Calu3 (cell line): Measurements from ENCODE around the gene RGS14. TPM values are rescaled to one million over a fixed set of nuclear protein-coding genes. Genes with fewer than 3 reads are reported as not detected.

Experiments used
- BruUV-seq: library from RNA; stranded (reverse); fragments of 400-500 nt; replicated peaks from 2 replicates; lab custom pipeline; 2021; lab: Mats Ljungman, UMichigan
- CTCF ChIA-PET: fragments of 300-600 bp; sonication (Branson Sonifier 250); formaldehyde crosslinking; loops from one replicate; lab custom pipeline; 2022; ENCODE audit warnings: antibody characterized with exemption; lab: Charles Lee
- DNase-seq: peaks from one replicate; pipeline ENCODE4 v3.0.0; 2022
- H3K27ac Mint-ChIP-seq: one replicate; pipeline ENCODE4 v1.8.0; 2022; ENCODE audit warnings: mixed read lengths; ENCODE audit not compliant: unreplicated experiment
- H3K27me3 Mint-ChIP-seq: one replicate; pipeline ENCODE4 v1.8.0; 2022; ENCODE audit warnings: mixed read lengths; ENCODE audit not compliant: unreplicated experiment
- H3K36me3 Mint-ChIP-seq: one replicate; pipeline ENCODE4 v1.8.0; 2022; ENCODE audit warnings: mild to moderate bottlenecking, moderate library complexity, mixed read lengths; ENCODE audit not compliant: insufficient read depth, unreplicated experiment
- H3K4me1 Mint-ChIP-seq: one replicate; pipeline ENCODE4 v1.8.0; 2022; ENCODE audit warnings: mild to moderate bottlenecking, low read depth, mixed read lengths; ENCODE audit not compliant: unreplicated experiment
- H3K4me3 Mint-ChIP-seq: one replicate; pipeline ENCODE4 v1.8.0; 2022; ENCODE audit warnings: mild to moderate bottlenecking, low read depth, moderate library complexity, mixed read lengths; ENCODE audit not compliant: unreplicated experiment
- H3K9me3 Mint-ChIP-seq: one replicate; pipeline ENCODE4 v1.8.0; 2022; ENCODE audit warnings: low read depth, mixed read lengths; ENCODE audit not compliant: unreplicated experiment
- intact Hi-C: fragments of 100-400 bp; cut with micrococcal nuclease; formaldehyde crosslinking; loops from one replicate; pipeline ENCODE4 v1.10.0; 2022; ENCODE audit not compliant: unreplicated experiment
- total RNA-seq: library from RNA; stranded (reverse); gene quantifications from 2 replicates; pipeline ENCODE4 v1.2.3, GENCODE V29; 2022
- TF ChIP-seq, protein P1 (sequence below): fragments of 200-600 bp; IDR thresholded peaks from one replicate; pipeline ENCODE4 v1.8.0; 2022; ENCODE audit warnings: antibody characterized with exemption; ENCODE audit not compliant: unreplicated experiment

Gene RGS14
- total RNA-seq, 1 experiment from 2014 or later: 12.9 TPM

- Mint-ChIP-seq H3K27ac (peak overlapping the region; percentile 55), H3K9me3 (no peaks in the 10 kb centered on the region), H3K27me3 (no peaks in the 10 kb centered on the region), H3K4me3 (peak overlapping the region; percentile 46), H3K4me1 (peaks cover 52% of the 10 kb centered on the region), H3K36me3 (peaks cover 70% of the 10 kb centered on the region)
- no TSS peak for BruUV-seq
- intact Hi-C loops: no loop called here
- CTCF ChIA-PET: interaction anchor here (0.7 to 1.5 kb wide), 4 partner anchors 10 to 63 kb away, joined by 3 to 16 read pairs (median 3); partner anchors contain the start of gene LMAN2
- TF ChIP-seq, protein P1, sequence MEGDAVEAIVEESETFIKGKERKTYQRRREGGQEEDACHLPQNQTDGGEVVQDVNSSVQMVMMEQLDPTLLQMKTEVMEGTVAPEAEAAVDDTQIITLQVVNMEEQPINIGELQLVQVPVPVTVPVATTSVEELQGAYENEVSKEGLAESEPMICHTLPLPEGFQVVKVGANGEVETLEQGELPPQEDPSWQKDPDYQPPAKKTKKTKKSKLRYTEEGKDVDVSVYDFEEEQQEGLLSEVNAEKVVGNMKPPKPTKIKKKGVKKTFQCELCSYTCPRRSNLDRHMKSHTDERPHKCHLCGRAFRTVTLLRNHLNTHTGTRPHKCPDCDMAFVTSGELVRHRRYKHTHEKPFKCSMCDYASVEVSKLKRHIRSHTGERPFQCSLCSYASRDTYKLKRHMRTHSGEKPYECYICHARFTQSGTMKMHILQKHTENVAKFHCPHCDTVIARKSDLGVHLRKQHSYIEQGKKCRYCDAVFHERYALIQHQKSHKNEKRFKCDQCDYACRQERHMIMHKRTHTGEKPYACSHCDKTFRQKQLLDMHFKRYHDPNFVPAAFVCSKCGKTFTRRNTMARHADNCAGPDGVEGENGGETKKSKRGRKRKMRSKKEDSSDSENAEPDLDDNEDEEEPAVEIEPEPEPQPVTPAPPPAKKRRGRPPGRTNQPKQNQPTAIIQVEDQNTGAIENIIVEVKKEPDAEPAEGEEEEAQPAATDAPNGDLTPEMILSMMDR: no peak
- peak; percentile 44 for DNase-seq
These were observed 31.8 kb upstream of the RGS14 start for GRCh38 chr5:177325868-177326381.

GRCh38 chr5:177327539-177328522 lies 29.9 kb upstream of the RGS14 start:
- Mint-ChIP-seq H3K4me3 (peak overlapping the region; percentile 42), H3K9me3 (no peaks in the 10 kb centered on the region), H3K27me3 (no peaks in the 10 kb centered on the region), H3K4me1 (peaks cover 48% of the 10 kb centered on the region), H3K27ac (peak overlapping the region; percentile 87), H3K36me3 (peaks cover 78% of the 10 kb centered on the region)
- DNase-seq: peak; percentile 47
- CTCF ChIA-PET: interaction anchor here (0.5 to 1.5 kb wide), 8 partner anchors 17 to 99 kb away, joined by 3 to 6 read pairs (median 3); partner anchors contain the start of gene LMAN2
- no TSS peak for BruUV-seq
- intact Hi-C loops: no loop called here
- TF ChIP-seq, protein P1: peak; percentile 23

- BruUV-seq: no TSS peak
These were observed 29.0 kb upstream of the RGS14 start for GRCh38 chr5:177328545-177329231.

More at GRCh38 chr5:177328545-177329231, 29.0 kb upstream of the RGS14 start:
- intact Hi-C loops: no loop called here
- TF ChIP-seq, protein P1: no peak
- Mint-ChIP-seq H3K27me3 (no peaks in the 10 kb centered on the region), H3K4me3 (peak overlapping the region; percentile 42), H3K4me1 (peaks cover 45% of the 10 kb centered on the region), H3K9me3 (no peaks in the 10 kb centered on the region), H3K27ac (peak overlapping the region; percentile 87), H3K36me3 (peaks cover 81% of the 10 kb centered on the region)
- no peak for DNase-seq
- CTCF ChIA-PET: interaction anchor here (0.6 to 1.5 kb wide), 6 partner anchors 19 to 129 kb away, joined by 3 to 9 read pairs (median 4); no protein-coding TSS in a partner anchor
